ENCODE results near the gene SBF2. TPM values are rescaled to one million over a fixed set of nuclear protein-coding genes. Genes with fewer than 3 reads are reported as not detected.

SBF2 gene
- polyA plus RNA-seq (ENCODE audit: insufficient read length in 4 of 4) = 10 to 100 TPM; 45.9 to 56.5 (median 49.8) TPM

DNA sequence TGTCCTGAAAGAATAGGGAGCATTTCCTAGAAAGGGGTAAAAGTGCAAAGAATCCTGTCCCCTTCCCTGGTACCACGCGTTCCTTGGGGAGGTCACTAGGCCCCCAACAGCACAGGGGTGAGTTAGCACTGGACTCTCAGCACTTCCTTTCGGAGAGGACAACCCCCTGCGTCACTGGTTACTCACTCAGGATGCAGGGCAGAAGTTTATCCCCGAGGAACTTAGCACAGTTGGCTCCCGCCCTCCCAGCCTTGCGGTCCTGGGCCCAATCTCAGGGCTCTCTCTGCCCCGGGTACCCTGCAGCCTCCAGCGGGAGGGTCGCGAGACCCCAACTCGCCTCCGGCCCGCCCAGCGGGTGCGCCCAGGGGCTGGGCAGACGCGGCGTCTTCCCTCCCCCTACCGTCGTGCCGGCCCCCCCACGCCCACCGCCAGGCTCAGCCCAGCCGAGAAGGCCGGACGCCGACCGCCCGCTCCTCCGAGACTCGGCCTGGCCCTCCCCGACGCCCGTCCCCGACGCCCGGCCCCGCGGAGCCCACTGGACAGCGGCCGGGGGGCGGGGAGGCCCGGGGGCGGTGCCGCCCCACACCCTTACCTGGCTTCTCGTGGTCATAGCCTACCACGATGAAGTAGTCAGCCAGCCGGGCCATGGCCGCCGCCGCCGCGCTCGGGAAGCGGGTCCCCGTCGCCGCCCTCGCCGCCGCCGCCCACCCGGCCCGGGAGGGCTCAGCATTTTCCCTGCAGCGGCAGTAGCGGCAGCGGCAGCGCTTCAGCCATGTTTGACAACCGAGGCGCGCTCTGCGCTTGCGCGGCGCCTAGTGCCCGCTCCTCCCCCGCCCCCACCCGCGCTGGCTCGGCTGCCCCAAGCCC, at the start of gene SBF2:
TSS of gene SBF2 (minus strand) at position 797 of the 867 bp plus-strand sequence. CDS start at position 647, 150 bp downstream.
- peak in 1 of 4 donors; percentile 71 for DNase-seq (ENCODE audit: low read depth in 4 of 4, low spot score in 3 of 4)

DNA sequence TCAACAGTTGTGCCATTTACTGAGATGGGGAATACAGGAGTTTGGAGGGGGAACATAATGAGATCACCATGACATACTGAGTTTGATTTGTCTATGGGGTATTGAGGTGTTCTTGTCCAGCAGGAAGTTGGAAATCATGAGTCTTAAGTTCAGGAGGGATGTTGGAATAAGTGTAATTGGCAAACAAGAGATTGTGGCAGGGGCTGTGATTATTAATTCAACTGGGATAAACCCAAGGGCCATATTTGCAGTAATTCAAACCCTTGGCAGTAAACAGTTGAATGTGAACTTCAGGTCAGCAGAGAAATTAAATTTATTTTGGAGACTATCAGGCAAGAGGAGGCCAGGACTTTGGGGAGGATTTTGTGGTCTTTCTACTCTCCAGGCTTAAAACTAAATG, 44.3 kb upstream of the SBF2 start:
- DNase-seq (ENCODE audit: low read depth in 4 of 4, low spot score in 3 of 4) = no peak

- no peak for DNase-seq (ENCODE audit: low read depth in 4 of 4, low spot score in 3 of 4)
These were observed 39.5 kb upstream of the SBF2 start for GRCh38 chr11:10333490-10333889.

GRCh38 chr11:10331548-10332289, 37.7 kb upstream of the SBF2 start:
- no peak for DNase-seq (ENCODE audit: low read depth in 4 of 4, low spot score in 3 of 4)

GRCh38 chr11:10329935-10330334, 35.9 kb upstream of the SBF2 start:
- DNase-seq (ENCODE audit: low read depth in 4 of 4, low spot score in 3 of 4) = no peak

DNA sequence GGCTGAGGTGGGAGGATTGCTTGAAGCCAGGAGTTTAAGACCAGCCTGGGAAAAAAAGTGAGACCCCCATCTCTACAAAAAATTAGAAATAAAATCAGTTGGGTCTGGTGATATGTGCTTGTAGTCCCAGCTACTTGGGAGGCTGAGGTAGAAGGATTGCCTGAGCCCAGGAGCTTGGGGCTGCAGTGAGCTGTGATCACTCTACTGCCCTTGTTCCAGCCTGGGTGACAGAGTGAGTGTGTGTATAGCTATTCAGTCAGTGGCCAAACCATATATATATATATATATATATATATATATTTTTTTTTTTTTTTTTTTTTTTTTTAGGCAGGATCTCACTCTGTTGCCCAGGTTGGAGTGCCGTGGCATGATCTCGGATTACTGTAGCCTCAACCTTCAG, 35.3 kb upstream of the SBF2 start:
- DNase-seq (ENCODE audit: low read depth in 4 of 4, low spot score in 3 of 4) = no peak

GRCh38 chr11:10328314-10329098, 34.5 kb upstream of the SBF2 start:
- DNase-seq (ENCODE audit: low read depth in 4 of 4, low spot score in 3 of 4) = no peak

DNA sequence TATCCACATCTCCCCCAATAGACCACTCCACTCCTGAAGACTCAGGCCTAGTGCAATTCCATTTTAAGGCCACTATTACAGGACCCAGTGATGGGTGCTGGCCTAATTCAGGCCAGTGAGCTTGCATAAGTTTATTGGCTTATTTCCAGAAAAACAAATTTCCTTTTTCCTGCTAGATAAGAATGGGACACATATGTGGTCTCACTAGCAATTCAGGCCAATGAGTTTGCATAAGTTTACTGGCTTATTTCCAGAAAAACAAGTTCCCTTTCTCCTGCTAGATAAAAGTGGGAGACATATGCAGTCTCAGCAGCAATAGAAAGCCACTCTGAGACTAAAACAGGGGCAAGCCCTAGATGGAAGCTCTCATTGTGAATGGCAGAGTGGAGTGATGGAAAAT, 33.2 kb upstream of the SBF2 start:
- DNase-seq (ENCODE audit: low read depth in 4 of 4, low spot score in 3 of 4) = no peak

DNA sequence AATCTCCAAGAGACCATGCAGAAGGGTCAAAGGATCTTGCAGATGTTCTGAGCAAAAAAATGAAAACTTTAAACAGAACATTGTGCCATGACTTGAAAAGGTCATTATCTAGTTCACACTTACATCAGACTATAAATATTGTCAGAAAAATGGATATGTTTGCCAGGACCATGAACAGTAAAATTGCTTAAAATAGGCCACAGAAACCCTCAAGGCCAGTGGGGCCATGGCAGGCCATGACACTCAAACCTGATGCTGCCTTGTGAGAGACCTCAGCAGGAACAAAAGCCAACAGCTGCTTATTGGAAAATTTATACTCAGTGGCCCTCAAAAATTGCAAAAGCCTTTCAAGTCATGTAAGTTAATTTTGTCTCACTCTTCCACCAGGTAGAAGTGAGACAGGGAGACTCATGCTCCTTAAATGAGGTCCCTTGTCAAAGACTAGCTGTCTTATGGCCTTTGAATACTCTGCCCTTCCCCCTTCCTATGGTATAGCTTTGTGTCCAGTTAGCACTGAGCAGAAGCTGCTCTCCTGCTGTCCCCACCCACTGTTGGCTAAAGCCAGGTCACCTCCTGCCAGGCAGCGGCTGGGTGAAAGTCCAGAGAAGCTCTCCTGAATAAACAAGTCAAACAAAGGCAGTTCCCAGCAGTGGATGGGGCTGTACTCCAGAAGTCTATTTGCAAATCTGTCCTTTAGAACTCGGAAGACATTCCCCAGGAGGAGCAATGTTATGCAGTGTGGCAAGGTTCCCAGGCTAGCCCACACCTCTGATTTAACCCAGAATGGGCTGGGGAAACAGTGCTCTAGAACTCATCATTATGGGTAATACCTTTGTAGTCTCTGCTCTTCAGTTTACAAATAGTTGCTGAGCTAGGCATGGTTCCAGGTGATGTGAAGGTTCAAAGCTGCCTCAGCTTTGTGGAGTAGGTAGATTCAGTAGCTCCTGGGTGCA, 32.3 kb upstream of the SBF2 start:
- DNase-seq (ENCODE audit: low read depth in 4 of 4, low spot score in 3 of 4) = no peak

- no peak for DNase-seq (ENCODE audit: low read depth in 4 of 4, low spot score in 3 of 4)
These were observed 31.4 kb upstream of the SBF2 start for GRCh38 chr11:10325277-10326011.

- DNase-seq (ENCODE audit: low read depth in 4 of 4, low spot score in 3 of 4) = no peak
These were observed 30.5 kb upstream of the SBF2 start for GRCh38 chr11:10324474-10324873.

DNA sequence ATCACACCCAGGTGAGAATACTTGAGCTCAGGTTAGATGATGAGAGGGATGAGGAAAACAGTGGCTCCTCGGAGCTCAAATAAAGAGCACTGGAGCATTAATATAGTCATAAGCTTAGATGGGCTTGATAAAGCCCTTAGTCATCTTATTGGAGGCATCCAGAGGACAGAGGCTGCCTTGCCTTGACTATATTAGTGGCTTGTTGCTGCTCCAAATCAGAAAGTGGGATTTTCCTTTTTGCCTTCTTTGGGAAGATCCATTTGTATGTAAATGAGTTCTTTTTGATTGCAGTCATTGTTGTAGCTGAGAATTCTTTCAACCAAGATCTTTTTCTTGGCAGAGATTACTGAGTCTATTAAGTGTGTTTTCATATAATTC, 29.8 kb upstream of the SBF2 start:
- no peak for DNase-seq (ENCODE audit: low read depth in 4 of 4, low spot score in 3 of 4)

- DNase-seq (ENCODE audit: low read depth in 4 of 4, low spot score in 3 of 4) = peak in 1 of 4 donors; percentile 35
These were observed 29.1 kb upstream of the SBF2 start for GRCh38 chr11:10322830-10323792.

- DNase-seq (ENCODE audit: low read depth in 4 of 4, low spot score in 3 of 4) = no peak
These were observed 28.4 kb upstream of the SBF2 start for GRCh38 chr11:10322401-10322800.

DNA sequence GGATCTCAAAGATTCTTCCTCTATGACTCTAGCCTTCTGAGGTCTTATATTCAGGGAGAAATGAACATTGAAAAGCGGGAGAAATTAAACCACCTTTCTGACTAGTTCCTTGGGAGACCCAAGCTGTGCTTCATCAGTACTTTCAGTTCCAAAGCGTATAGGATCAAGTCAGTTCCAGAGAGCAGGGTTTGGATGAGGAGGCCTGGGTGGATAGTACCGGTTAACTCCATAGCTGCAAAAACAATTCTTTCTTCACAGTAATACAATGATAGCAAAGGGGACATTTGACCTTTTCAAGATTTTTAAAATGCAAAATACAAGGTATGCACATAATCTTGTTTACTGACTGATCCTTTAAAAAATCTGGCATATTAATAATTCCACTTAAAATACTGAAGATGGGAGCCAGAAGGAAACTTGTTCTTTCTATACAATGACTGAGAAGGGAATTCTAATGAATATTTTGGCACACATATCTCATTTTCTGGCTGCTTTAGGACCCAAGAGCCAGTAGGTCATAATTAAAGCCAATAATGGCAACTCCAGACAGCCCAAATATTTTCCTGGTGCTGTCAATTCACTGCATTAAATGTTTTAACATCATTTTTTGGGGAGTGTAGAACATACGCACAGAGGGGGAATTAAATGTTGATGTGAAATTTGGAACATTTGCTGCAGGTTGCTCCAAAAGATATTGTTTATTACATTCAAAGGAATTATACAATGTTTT, 26.9 kb upstream of the SBF2 start:
- no peak for DNase-seq (ENCODE audit: low read depth in 4 of 4, low spot score in 3 of 4)

DNA sequence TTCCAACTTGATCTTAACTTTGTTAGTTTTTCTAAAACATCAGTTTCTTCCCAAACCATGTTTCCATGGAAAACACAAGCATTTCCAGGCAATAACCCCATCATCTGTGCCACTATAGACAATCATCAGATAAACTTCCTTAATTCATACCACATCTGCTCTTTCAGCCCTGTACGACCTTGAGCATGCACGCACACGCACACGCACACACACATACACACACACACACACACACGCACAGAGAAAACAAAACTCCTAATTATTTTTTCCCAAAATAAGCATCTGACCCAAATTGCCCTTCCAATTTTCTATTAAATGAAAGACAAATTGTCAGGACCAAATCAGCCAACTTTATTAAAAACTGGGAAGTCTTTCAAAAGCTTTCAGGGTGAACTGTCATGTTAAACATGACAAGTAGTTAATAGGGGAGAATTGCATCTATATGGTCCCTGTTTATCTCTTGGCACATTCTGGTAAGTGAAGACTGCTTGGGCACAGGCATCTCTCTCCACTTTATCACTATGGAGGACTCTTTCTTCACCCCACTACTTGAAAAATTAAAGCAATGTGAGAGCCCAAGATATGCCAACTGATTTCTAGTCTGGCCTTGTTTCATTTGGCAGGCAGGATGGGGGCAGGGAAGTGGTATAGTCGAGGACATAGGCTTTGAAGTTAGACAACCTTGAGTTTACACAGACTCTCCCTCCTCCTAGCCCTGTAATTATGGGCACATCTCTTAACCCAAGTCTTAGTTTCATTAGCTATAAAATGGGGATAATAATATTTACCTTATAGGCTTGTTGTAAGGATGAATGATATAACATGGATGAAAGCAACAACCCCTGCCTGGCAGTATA, 25.9 kb upstream of the SBF2 start:
- no peak for DNase-seq (ENCODE audit: low read depth in 4 of 4, low spot score in 3 of 4)

GRCh38 chr11:10318527-10318802, 24.4 kb upstream of the SBF2 start:
- DNase-seq (ENCODE audit: low read depth in 4 of 4, low spot score in 3 of 4) = no peak
